Measurements from ENCODE around the gene UBE3C. TPM values are rescaled to one million over a fixed set of nuclear protein-coding genes. Genes with fewer than 3 reads are reported as not detected.

The UBE3C gene
- total RNA-seq, 1 donor from 2014 or later: 67.2 TPM

- DNase-seq (ENCODE audit: low spot score): no peak
Observed at GRCh38 chr7:157291404-157292080, 152.8 kb downstream of the UBE3C start.

- DNase-seq (ENCODE audit: low spot score): no peak
Observed at GRCh38 chr7:157292258-157292657, 153.5 kb downstream of the UBE3C start.

GRCh38 chr7:157292770-157293412 lies 154.2 kb downstream of the UBE3C start:
- no peak for DNase-seq (ENCODE audit: low spot score)

- no peak for DNase-seq (ENCODE audit: low spot score)
Observed at GRCh38 chr7:157293413-157293788, 154.7 kb downstream of the UBE3C start.

- no peak for DNase-seq (ENCODE audit: low spot score)
Observed at GRCh38 chr7:157294773-157295172, 156.0 kb downstream of the UBE3C start.

GRCh38 chr7:157295338-157295737 lies 156.6 kb downstream of the UBE3C start:
- DNase-seq (ENCODE audit: low spot score): no peak

GRCh38 chr7:157297185-157297584 lies 158.5 kb downstream of the UBE3C start:
- DNase-seq (ENCODE audit: low spot score): no peak

- DNase-seq (ENCODE audit: low spot score): no peak
Observed at GRCh38 chr7:157299317-157299612, 160.5 kb downstream of the UBE3C start.

- DNase-seq (ENCODE audit: low spot score): no peak
Observed at GRCh38 chr7:157299613-157300368, 161.1 kb downstream of the UBE3C start.

- no peak for DNase-seq (ENCODE audit: low spot score)
Observed at GRCh38 chr7:157300369-157300825, 161.7 kb downstream of the UBE3C start.

- no peak for DNase-seq (ENCODE audit: low spot score)
Observed at GRCh38 chr7:157301610-157302120, 162.9 kb downstream of the UBE3C start.

- DNase-seq (ENCODE audit: low spot score): no peak
Observed at GRCh38 chr7:157306846-157307838, 168.4 kb downstream of the UBE3C start.

GRCh38 chr7:157309988-157310668 lies 171.4 kb downstream of the UBE3C start:
- DNase-seq (ENCODE audit: low spot score): peak; percentile 49

- DNase-seq (ENCODE audit: low spot score): no peak
Observed at GRCh38 chr7:157310676-157311185, 172.0 kb downstream of the UBE3C start.

GRCh38 chr7:157312941-157313340 lies 174.2 kb downstream of the UBE3C start:
- DNase-seq (ENCODE audit: low spot score): no peak

GRCh38 chr7:157313645-157314044 lies 174.9 kb downstream of the UBE3C start:
- no peak for DNase-seq (ENCODE audit: low spot score)

- DNase-seq (ENCODE audit: low spot score): no peak
Observed at GRCh38 chr7:157318015-157318706, 179.4 kb downstream of the UBE3C start.
